Endothelial cell of umbilical vein (primary cell): ENCODE results near the gene CDK9. TPM values are rescaled to one million over a fixed set of nuclear protein-coding genes. Genes with fewer than 3 reads are reported as not detected.

ENCODE experiments used
- BruUV-seq: library from RNA; stranded (reverse); fragments of 400-500 nt; replicated peaks from 2 replicates; lab custom pipeline; 2021; lab: Mats Ljungman, UMichigan
- CTCF ChIA-PET: fragments of 300-600, 350-600 bp; sonication (Branson Sonifier 250); formaldehyde crosslinking; loops from one replicate; lab custom pipeline; 2021; ENCODE audit warnings: antibody characterized with exemption, inconsistent platforms; lab: Charles Lee
- POLR2A ChIA-PET: fragments of 300-600, 350-600 bp; sonication (Branson Sonifier 250); formaldehyde crosslinking; loops from one replicate; lab custom pipeline; 2021; ENCODE audit warnings: antibody characterized with exemption, inconsistent platforms; lab: Charles Lee
- DNase-seq: peaks from one replicate; pipeline ENCODE4 v3.0.0-alpha.2; 2011; ENCODE audit warnings: low read depth, low spot score
- FAIRE-seq: peaks from 2 replicates; lab custom pipeline; 2011; peaks lifted over from hg19 to GRCh38; lab: Jason Lieb, UNC
- H2AFZ ChIP-seq: 2 replicates; pipeline ENCODE4 v1.6.0; 2012; ENCODE audit warnings: low read depth, low read length, control low read depth, inconsistent platforms
- H3K27ac ChIP-seq: 2 replicates; pipeline ENCODE4 v1.5.1; 2011; ENCODE audit warnings: low read depth, mild to moderate bottlenecking, control low read depth, low read length, moderate library complexity; ENCODE audit not compliant: insufficient read depth
- H3K27me3 ChIP-seq, 2 experiments: 2 replicates each; pipeline versions ENCODE4 v1.6.0 to v1.6.1; 2011; ENCODE audit warnings: low read length in 2 of 2, mixed read lengths in 1 of 2; ENCODE audit not compliant: control insufficient read depth in 2 of 2, insufficient read depth in 2 of 2
- H3K36me3 ChIP-seq, 2 experiments: 2 replicates in 1 of 2; 3 replicates in 1 of 2; pipeline ENCODE4 v1.5.1; 2011; ENCODE audit warnings: low read length in 2 of 2, mild to moderate bottlenecking in 1 of 2, moderate library complexity in 1 of 2; ENCODE audit not compliant: control insufficient read depth in 2 of 2, insufficient read depth in 2 of 2; ENCODE audit errors: extremely low read depth in 1 of 2
- H3K4me1 ChIP-seq: 3 replicates; pipeline ENCODE4 v1.5.1; 2011; ENCODE audit warnings: mild to moderate bottlenecking, low read length; ENCODE audit not compliant: control insufficient read depth, insufficient read depth; ENCODE audit errors: extremely low read depth
- H3K4me2 ChIP-seq: 2 replicates; pipeline ENCODE4 v1.6.1; 2011; ENCODE audit warnings: low read length, control low read depth, mixed read lengths; ENCODE audit not compliant: insufficient read depth
- H3K4me3 ChIP-seq, 3 experiments: fragments of 200-600 bp in 1 of 3; sonication (generic), shearing (Covaris generic) in 1 of 3; replicated peaks in 1 of 3; 2 replicates each; pipeline ENCODE4 v1.5.1; 2011 to 2016; ENCODE audit warnings: control low read depth in 3 of 3, low read length in 3 of 3, mild to moderate bottlenecking in 2 of 3, inconsistent platforms in 1 of 3, low read depth in 1 of 3, moderate library complexity in 1 of 3; ENCODE audit not compliant: insufficient read depth in 1 of 3
- H3K79me2 ChIP-seq: 2 replicates; pipeline ENCODE4 v1.6.0; 2012; ENCODE audit warnings: low read length, inconsistent platforms; ENCODE audit not compliant: control insufficient read depth, insufficient read depth
- H3K9ac ChIP-seq: replicated peaks from 2 replicates; pipeline ENCODE3; 2011; ENCODE audit warnings: low read length, control low read depth; ENCODE audit not compliant: insufficient read depth; ENCODE audit errors: extremely low read depth
- H3K9me1 ChIP-seq: replicated peaks from 3 replicates; pipeline ENCODE4 v1.6.0; 2011; ENCODE audit warnings: mild to moderate bottlenecking, low read length; ENCODE audit not compliant: control insufficient read depth, insufficient read depth; ENCODE audit errors: extremely low read depth
- H3K9me3 ChIP-seq: replicated peaks from 2 replicates; pipeline ENCODE4 v1.5.1; 2012; ENCODE audit warnings: low read length, inconsistent platforms; ENCODE audit not compliant: control insufficient read depth, insufficient read depth
- H4K20me1 ChIP-seq: replicated peaks from 2 replicates; pipeline ENCODE3; 2011; ENCODE audit warnings: mild to moderate bottlenecking, low read length; ENCODE audit not compliant: control insufficient read depth, insufficient read depth; ENCODE audit errors: extremely low read depth
- EZH2 ChIP-seq: IDR thresholded peaks from 2 replicates; pipeline ENCODE4 v1.6.1; 2012; ENCODE audit warnings: borderline replicate concordance, low read depth, mild to moderate bottlenecking, moderate library complexity, low read length, inconsistent platforms; ENCODE audit not compliant: severe bottlenecking
- FOS ChIP-seq: IDR thresholded peaks from 2 replicates; pipeline ENCODE4 v1.6.1; 2011; ENCODE audit warnings: mild to moderate bottlenecking, low read length, moderate library complexity, borderline replicate concordance; ENCODE audit not compliant: insufficient read depth
- GATA2 ChIP-seq: IDR thresholded peaks from 2 replicates; pipeline ENCODE4 v1.7.0; 2011; ENCODE audit warnings: low read depth, mild to moderate bottlenecking, moderate library complexity, mixed read lengths, low read length; ENCODE audit not compliant: insufficient read length, insufficient read depth
- JUN ChIP-seq: IDR thresholded peaks from 2 replicates; pipeline ENCODE4 v1.6.1; 2011; ENCODE audit warnings: borderline replicate concordance, low read depth; ENCODE audit not compliant: insufficient read length, insufficient read depth
- MAX ChIP-seq: IDR thresholded peaks from 2 replicates; pipeline ENCODE4 v1.6.1; 2011; ENCODE audit not compliant: insufficient read depth, insufficient read length
- MYC ChIP-seq: IDR thresholded peaks from one replicate; pipeline ENCODE4 v1.6.1; 2011; ENCODE audit warnings: mild to moderate bottlenecking, low read depth, low read length
- POLR2A ChIP-seq: IDR thresholded peaks from 2 replicates; pipeline ENCODE4 v1.6.1; 2012; ENCODE audit warnings: low read depth, mild to moderate bottlenecking, control low read depth, low read length
- POLR2AphosphoS5 ChIP-seq: IDR thresholded peaks from 2 replicates; pipeline ENCODE4 v1.6.1; 2012; ENCODE audit warnings: low read depth, mild to moderate bottlenecking, control low read depth, low read length, moderate library complexity; ENCODE audit not compliant: insufficient read depth
- dilution Hi-C: fragments of 300-500 bp; cut with MboI; formaldehyde crosslinking; loops from one replicate; pipeline ENCODE4 v1.15.0; 2019; ENCODE audit warnings: low sequenced_read_pairs; ENCODE audit not compliant: extremely low pct_ligation_motif_present
- intact Hi-C: fragments of 100-400 bp; cut with micrococcal nuclease; formaldehyde crosslinking; loops from one replicate; pipeline ENCODE4 v1.10.0; 2022
- polyA plus RNA-seq, 4 experiments: library from polyadenylated mRNA; depleted of rRNA in 3 of 4; stranded (reverse) in 3 of 4; unstranded in 1 of 4; fragments of >200 nt; gene quantifications; 2 replicates each; pipeline versions ENCODE4 v1.2.1 to v1.2.3, GENCODE V29; 2011 to 2012; ENCODE audit warnings: missing spikeins in 1 of 4
- total RNA-seq: library from RNA; stranded (reverse); gene quantifications from 2 replicates; pipeline ENCODE4 v1.2.3, GENCODE V29; 2021
- TF ChIP-seq, protein P1 (sequence below), 2 donors: IDR thresholded peaks; 1 replicate in 1 of 2; 2 replicates in 1 of 2; pipeline ENCODE4 v1.5.1; 2011; ENCODE audit warnings: low read length in 2 of 2, mild to moderate bottlenecking in 2 of 2, moderate library complexity in 2 of 2, control low read depth in 1 of 2, inconsistent platforms in 1 of 2, low read depth in 1 of 2; ENCODE audit not compliant: insufficient read depth in 1 of 2; ENCODE audit errors: extremely low read depth in 1 of 2

The CDK9 gene
- total and polyA plus RNA-seq, 2 donors (not counting 3 experiments of a cell fraction or from before 2014, with no cell fraction given): 92.2 to 124 TPM

- H3K9me1 ChIP-seq: no peaks in the 10 kb centered on the region
- BruUV-seq: no TSS peak
- H3K9me3 ChIP-seq: no peaks in the 10 kb centered on the region
- peaks cover 89% of the 10 kb centered on the region for H3K79me2 ChIP-seq
- H3K4me2 ChIP-seq: peak overlapping the region; percentile 31
- no peak overlapping the region for H2AFZ ChIP-seq
- TF ChIP-seq FOS (no peak), MYC (no peak), MAX (no peak), JUN (no peak), POLR2AphosphoS5 (peak; percentile 89), EZH2 (no peak), GATA2 (no peak), POLR2A (peak; percentile 64)
- TF ChIP-seq, protein P1, sequence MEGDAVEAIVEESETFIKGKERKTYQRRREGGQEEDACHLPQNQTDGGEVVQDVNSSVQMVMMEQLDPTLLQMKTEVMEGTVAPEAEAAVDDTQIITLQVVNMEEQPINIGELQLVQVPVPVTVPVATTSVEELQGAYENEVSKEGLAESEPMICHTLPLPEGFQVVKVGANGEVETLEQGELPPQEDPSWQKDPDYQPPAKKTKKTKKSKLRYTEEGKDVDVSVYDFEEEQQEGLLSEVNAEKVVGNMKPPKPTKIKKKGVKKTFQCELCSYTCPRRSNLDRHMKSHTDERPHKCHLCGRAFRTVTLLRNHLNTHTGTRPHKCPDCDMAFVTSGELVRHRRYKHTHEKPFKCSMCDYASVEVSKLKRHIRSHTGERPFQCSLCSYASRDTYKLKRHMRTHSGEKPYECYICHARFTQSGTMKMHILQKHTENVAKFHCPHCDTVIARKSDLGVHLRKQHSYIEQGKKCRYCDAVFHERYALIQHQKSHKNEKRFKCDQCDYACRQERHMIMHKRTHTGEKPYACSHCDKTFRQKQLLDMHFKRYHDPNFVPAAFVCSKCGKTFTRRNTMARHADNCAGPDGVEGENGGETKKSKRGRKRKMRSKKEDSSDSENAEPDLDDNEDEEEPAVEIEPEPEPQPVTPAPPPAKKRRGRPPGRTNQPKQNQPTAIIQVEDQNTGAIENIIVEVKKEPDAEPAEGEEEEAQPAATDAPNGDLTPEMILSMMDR (IDR thresholded peaks at IDR 0.05; ENCODE audit: extremely low read depth in 1 of 2, insufficient read depth in 1 of 2, low read depth in 1 of 2, low read length in 2 of 2): no peak
- H3K4me3 ChIP-seq: no peak overlapping the region
- H3K27ac ChIP-seq: peak overlapping the region; percentile 81
- dilution Hi-C loops (no loop called here), intact Hi-C loops (loop anchor here (1.0 kb wide), 2 partner anchors 10 to 42 kb away; no protein-coding TSS in a partner anchor)
- H3K9ac ChIP-seq: peak overlapping the region; percentile 69
- POLR2A ChIA-PET: no interaction called here
- peaks cover 44% of the 10 kb centered on the region for H3K4me1 ChIP-seq
- H3K36me3 ChIP-seq: peaks cover 36 to 51% of the 10 kb centered on the region in 2 experiments
- H3K27me3 ChIP-seq: no peaks in the 10 kb centered on the region
- DNase-seq (peak; percentile 79), FAIRE-seq (peak; percentile 81)
- H4K20me1 ChIP-seq: no peaks in the 10 kb centered on the region
- CTCF ChIA-PET: interaction anchor here (0.9 to 3.5 kb wide), 5 partner anchors 9 to 41 kb away, joined by 3 to 33 read pairs (median 11); partner anchors contain the start of gene ENG
These were observed 42.6 kb downstream of the CDK9 start for GRCh38 chr9:127828262-127829031.
